Muscle of leg (tissue), 11 donors: ENCODE measurements around the gene RTN4R. TPM values are rescaled to one million over a fixed set of nuclear protein-coding genes. Genes with fewer than 3 reads are reported as not detected.
"Not testable (repeated sequence)": the region's sequence is repeated elsewhere in the genome, so short reads cannot be mapped to it uniquely, and the experiment has no call there.

Experiments
- DNase-seq: peaks from one replicate; pipeline ENCODE4 v3.0.0; 2013
- H3K27ac ChIP-seq: one replicate; pipeline ENCODE4 v1.5.1; 2013; ENCODE audit warnings: mild to moderate bottlenecking, low read length, control low read depth
- H3K27me3 ChIP-seq: one replicate; pipeline ENCODE4 v1.6.1; 2013; ENCODE audit warnings: low read length; ENCODE audit not compliant: control insufficient read depth, insufficient read depth
- H3K36me3 ChIP-seq: one replicate; pipeline ENCODE4 v1.6.1; 2013; ENCODE audit warnings: low read length; ENCODE audit not compliant: control insufficient read depth, insufficient read depth
- H3K4me1 ChIP-seq: one replicate; pipeline ENCODE4 v1.6.1; 2013; ENCODE audit warnings: low read length; ENCODE audit not compliant: control insufficient read depth, insufficient read depth
- H3K4me3 ChIP-seq: one replicate; pipeline ENCODE4 v1.5.1; 2013; ENCODE audit warnings: low read length, control low read depth
- H3K9me3 ChIP-seq: replicated peaks from 2 replicates; pipeline ENCODE4 v1.6.1; 2013; ENCODE audit warnings: low read depth, low read length; ENCODE audit not compliant: control insufficient read depth
- WGBS: methylation state at CpG from one replicate; pipeline ENCODE4 v1.1.5; 2013; ENCODE audit warnings: missing lambda C conversion rate; ENCODE audit not compliant: insufficient coverage; 5-methylcytosine and 5-hydroxymethylcytosine counted together
- polyA plus RNA-seq, 8 donors: library from polyadenylated mRNA; unstranded; fragments of 120-200 nt; gene quantifications; one replicate each; pipeline versions ENCODE4 v1.2.1 to v1.2.3, GENCODE V29; 2013; ENCODE audit warnings: inconsistent platforms in 1 of 8, low replicate concordance in 1 of 8; ENCODE audit not compliant: insufficient read length in 8 of 8, insufficient read depth in 1 of 8
- total RNA-seq: library from RNA; stranded (reverse); fragments of 120-200 nt; gene quantifications from one replicate; pipeline ENCODE4 v1.2.4, GENCODE V29; 2013

RTN4R gene
- total and polyA plus RNA-seq, 9 donors = 7.3 to 19.0 (median 13.5) TPM

GRCh38 chr22:20313306-20314077 lies 45.4 kb upstream of the RTN4R start:
- H3K9me3 ChIP-seq, H3K27ac ChIP-seq, H3K27me3 ChIP-seq, H3K4me3 ChIP-seq, H3K36me3 ChIP-seq, DNase-seq: not testable (repeated sequence)
- 83% methylated on average over 2 of the region's 11 CpGs for WGBS
- H3K4me1 ChIP-seq = peaks cover 16% of the 10 kb centered on the region

- Histone ChIP-seq H3K36me3 (peaks cover 4% of the 10 kb centered on the region), H3K27ac (no peak overlapping the region), H3K4me1 (peaks cover 18% of the 10 kb centered on the region), H3K27me3 (no peaks in the 10 kb centered on the region), H3K4me3 (no peak overlapping the region), H3K9me3 (no peaks in the 10 kb centered on the region)
- DNase-seq = no peak
- WGBS = 75% methylated on average over 13 of the region's 14 CpGs
These were observed 44.5 kb upstream of the RTN4R start for GRCh38 chr22:20312396-20313191.

- H3K9me3 ChIP-seq, H3K27me3 ChIP-seq, H3K27ac ChIP-seq, DNase-seq, H3K4me3 ChIP-seq, H3K36me3 ChIP-seq: not testable (repeated sequence)
- H3K4me1 ChIP-seq = peaks cover 27% of the 10 kb centered on the region
- WGBS = 83% methylated on average over 13 of the region's 20 CpGs
These were observed 43.3 kb upstream of the RTN4R start for GRCh38 chr22:20311249-20312062.

- peaks cover 32% of the 10 kb centered on the region for H3K4me1 ChIP-seq
- not testable (repeated sequence) for H3K4me3 ChIP-seq, H3K27me3 ChIP-seq, DNase-seq, H3K9me3 ChIP-seq, H3K36me3 ChIP-seq, H3K27ac ChIP-seq
- WGBS = 74% methylated on average over 4 of the region's 6 CpGs
These were observed 42.7 kb upstream of the RTN4R start for GRCh38 chr22:20310773-20311172.

- DNase-seq = not testable (repeated sequence)
These were observed 42.1 kb upstream of the RTN4R start for GRCh38 chr22:20310180-20310579.

GRCh38 chr22:20308806-20309650 lies 40.9 kb upstream of the RTN4R start:
- H3K36me3 ChIP-seq, DNase-seq, H3K27ac ChIP-seq, H3K9me3 ChIP-seq, H3K4me3 ChIP-seq, H3K27me3 ChIP-seq: not testable (repeated sequence)
- peaks cover 28% of the 10 kb centered on the region for H3K4me1 ChIP-seq
- 88% methylated on average over 6 of the region's 22 CpGs for WGBS

More at GRCh38 chr22:20310180-20310579, 42.1 kb upstream of the RTN4R start:
- not testable (repeated sequence) for H3K4me3 ChIP-seq, H3K27ac ChIP-seq, H3K9me3 ChIP-seq, H3K27me3 ChIP-seq, H3K36me3 ChIP-seq
- no CpG with 5 or more reads among the region's 7 CpGs for WGBS
- H3K4me1 ChIP-seq = peaks cover 32% of the 10 kb centered on the region

- H3K27me3 ChIP-seq, H3K27ac ChIP-seq, DNase-seq, H3K4me3 ChIP-seq, H3K9me3 ChIP-seq, H3K36me3 ChIP-seq: not testable (repeated sequence)
- 72% methylated on average over 7 of the region's 14 CpGs for WGBS
- peaks cover 25% of the 10 kb centered on the region for H3K4me1 ChIP-seq
These were observed 39.6 kb upstream of the RTN4R start for GRCh38 chr22:20307448-20308447.

- not testable (repeated sequence) for H3K27ac ChIP-seq, H3K9me3 ChIP-seq, DNase-seq, H3K27me3 ChIP-seq, H3K36me3 ChIP-seq, H3K4me3 ChIP-seq
- H3K4me1 ChIP-seq = peaks cover 21% of the 10 kb centered on the region
- 88% methylated on average over 15 of the region's 21 CpGs for WGBS
These were observed 38.7 kb upstream of the RTN4R start for GRCh38 chr22:20306646-20307447.
